Natural killer cell (primary cell): ENCODE measurements around the gene UCMA. TPM values are rescaled to one million over a fixed set of nuclear protein-coding genes. Genes with fewer than 3 reads are reported as not detected.

Experiments used
- ATAC-seq, 3 donors: fragments of 150-1000 bp in 2 of 3; fragments of 200-7000 bp in 1 of 3; cut with Tn5 transposase; 1 replicate in 1 of 3; 2 replicates in 2 of 3; pipeline ENCODE4 v1.10.0; 2021; ENCODE audit warnings: mild to moderate bottlenecking in 2 of 3, moderate library complexity in 2 of 3
- DNase-seq, 2 donors: peaks; one replicate each; pipeline versions ENCODE4 v3.0.0 to v3.0.0-alpha.2; 2013 to 2021; ENCODE audit warnings: mixed read lengths in 1 of 2
- H3K27ac ChIP-seq: one replicate; pipeline ENCODE4 v1.5.1; 2013; ENCODE audit warnings: mild to moderate bottlenecking, low read length
- H3K27me3 ChIP-seq: one replicate; pipeline ENCODE4 v1.6.1; 2013; ENCODE audit warnings: low read length; ENCODE audit not compliant: control insufficient read depth, insufficient read depth
- H3K36me3 ChIP-seq: one replicate; pipeline ENCODE4 v1.6.1; 2013; ENCODE audit warnings: low read length; ENCODE audit not compliant: control insufficient read depth, insufficient read depth
- H3K4me1 ChIP-seq: one replicate; pipeline ENCODE4 v1.6.1; 2013; ENCODE audit warnings: low read length; ENCODE audit not compliant: control insufficient read depth, insufficient read depth
- H3K4me3 ChIP-seq: one replicate; pipeline ENCODE4 v1.5.1; 2013; ENCODE audit warnings: low read length
- H3K9me3 ChIP-seq: one replicate; pipeline ENCODE4 v1.6.1; 2013; ENCODE audit warnings: low read length; ENCODE audit not compliant: control insufficient read depth, insufficient read depth
- H3K27ac Mint-ChIP-seq, 2 donors: one replicate each; pipeline ENCODE4 v1.8.0; 2022; ENCODE audit warnings: mild to moderate bottlenecking in 2 of 2, mixed read lengths in 2 of 2, moderate library complexity in 1 of 2
- H3K27me3 Mint-ChIP-seq, 2 donors: one replicate each; pipeline ENCODE4 v1.8.0; 2022; ENCODE audit warnings: low read depth in 2 of 2, mixed read lengths in 2 of 2
- H3K36me3 Mint-ChIP-seq: one replicate; pipeline ENCODE4 v1.8.0; 2022; ENCODE audit warnings: mixed read lengths
- H3K4me1 Mint-ChIP-seq, 2 donors: one replicate each; pipeline ENCODE4 v1.8.0; 2022; ENCODE audit warnings: mixed read lengths in 2 of 2
- H3K4me3 Mint-ChIP-seq: one replicate; pipeline ENCODE4 v1.8.0; 2022; ENCODE audit warnings: mild to moderate bottlenecking, moderate library complexity, mixed read lengths
- H3K9me3 Mint-ChIP-seq, 2 donors: one replicate each; pipeline ENCODE4 v1.8.0; 2022; ENCODE audit warnings: mixed read lengths in 2 of 2
- WGBS: methylation state at CpG from one replicate; pipeline ENCODE4 v1.1.7; 2013; ENCODE audit warnings: missing lambda C conversion rate; ENCODE audit not compliant: insufficient coverage; 5-methylcytosine and 5-hydroxymethylcytosine counted together
- intact Hi-C: fragments of 100-400 bp; cut with micrococcal nuclease; formaldehyde crosslinking; loops from one replicate; pipeline ENCODE4 v1.14.2; 2022
- total RNA-seq, 4 donors: library from RNA; stranded (reverse); fragments of 120-200 nt in 1 of 4; gene quantifications; one replicate each; pipeline versions ENCODE4 v1.2.3 to v1.2.4, GENCODE V29; 2013 to 2022
- TF ChIP-seq, protein P1 (sequence below): fragments of 200-600 bp; IDR thresholded peaks from one replicate; pipeline ENCODE4 v1.8.0; 2022; ENCODE audit warnings: antibody characterized with exemption

UCMA gene
- total RNA-seq, 3 donors from 2014 or later (not counting 1 experiment from before 2014, with no cell fraction given) = not detected

DNA sequence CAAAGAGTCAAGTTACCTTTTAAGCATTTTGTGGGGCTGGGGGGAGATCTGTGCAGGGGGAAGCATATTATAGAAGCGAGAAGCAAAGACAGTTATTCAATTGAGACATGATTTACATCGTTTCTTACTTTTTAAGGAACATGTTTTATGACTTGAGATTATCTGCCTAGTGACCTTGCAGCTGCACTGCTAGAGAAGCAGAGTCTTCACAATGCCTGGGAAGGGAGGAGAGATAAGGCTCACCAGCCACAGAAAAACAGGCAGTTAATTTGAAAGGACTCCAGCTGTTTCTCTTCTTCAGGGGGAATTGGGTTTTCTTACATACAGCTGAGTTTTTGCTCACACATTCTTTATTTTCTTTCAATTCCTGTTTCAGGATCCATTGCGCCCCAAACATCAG lies 34.7 kb upstream of the UCMA start:
- Mint-ChIP-seq H3K9me3 (no peaks in the 10 kb centered on the region), H3K4me3 (no peak overlapping the region), H3K27me3 (peaks cover 3 to 7% of the 10 kb centered on the region in 2 donors), H3K36me3 (no peaks in the 10 kb centered on the region), H3K4me1 (peaks cover 0 to 5% of the 10 kb centered on the region in 2 donors), H3K27ac (no peak overlapping the region)
- TF ChIP-seq, protein P1, sequence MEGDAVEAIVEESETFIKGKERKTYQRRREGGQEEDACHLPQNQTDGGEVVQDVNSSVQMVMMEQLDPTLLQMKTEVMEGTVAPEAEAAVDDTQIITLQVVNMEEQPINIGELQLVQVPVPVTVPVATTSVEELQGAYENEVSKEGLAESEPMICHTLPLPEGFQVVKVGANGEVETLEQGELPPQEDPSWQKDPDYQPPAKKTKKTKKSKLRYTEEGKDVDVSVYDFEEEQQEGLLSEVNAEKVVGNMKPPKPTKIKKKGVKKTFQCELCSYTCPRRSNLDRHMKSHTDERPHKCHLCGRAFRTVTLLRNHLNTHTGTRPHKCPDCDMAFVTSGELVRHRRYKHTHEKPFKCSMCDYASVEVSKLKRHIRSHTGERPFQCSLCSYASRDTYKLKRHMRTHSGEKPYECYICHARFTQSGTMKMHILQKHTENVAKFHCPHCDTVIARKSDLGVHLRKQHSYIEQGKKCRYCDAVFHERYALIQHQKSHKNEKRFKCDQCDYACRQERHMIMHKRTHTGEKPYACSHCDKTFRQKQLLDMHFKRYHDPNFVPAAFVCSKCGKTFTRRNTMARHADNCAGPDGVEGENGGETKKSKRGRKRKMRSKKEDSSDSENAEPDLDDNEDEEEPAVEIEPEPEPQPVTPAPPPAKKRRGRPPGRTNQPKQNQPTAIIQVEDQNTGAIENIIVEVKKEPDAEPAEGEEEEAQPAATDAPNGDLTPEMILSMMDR = no peak
- H3K9me3 ChIP-seq = no peaks in the 10 kb centered on the region
- intact Hi-C loops = no loop called here
- H3K36me3 ChIP-seq = no peaks in the 10 kb centered on the region
- H3K4me1 ChIP-seq = no peaks in the 10 kb centered on the region
- no peaks in the 10 kb centered on the region for H3K27me3 ChIP-seq
- ATAC-seq (no peak), DNase-seq (no peak)
- H3K27ac ChIP-seq = no peak overlapping the region
- 29% methylated on average over 3 of the region's 3 CpGs for WGBS
- H3K4me3 ChIP-seq = no peak overlapping the region

DNA sequence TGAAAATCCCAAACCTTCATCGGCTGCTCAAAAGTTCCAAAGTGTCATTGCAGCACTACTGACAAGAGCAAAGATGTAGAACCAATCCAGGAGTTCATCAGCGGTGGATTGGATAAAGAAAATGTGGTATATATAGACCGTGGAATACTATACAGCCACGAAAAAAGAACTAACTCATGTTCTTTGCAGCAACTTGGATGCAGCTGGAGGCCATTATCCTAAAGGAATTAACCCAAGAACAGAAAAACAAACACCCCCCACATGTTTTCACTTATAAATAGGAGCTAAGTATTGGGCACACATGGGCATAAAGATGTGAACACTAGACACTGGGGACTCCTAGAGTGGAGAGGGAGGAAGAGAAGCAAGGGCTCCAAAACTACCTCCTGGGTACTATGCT lies 34.1 kb upstream of the UCMA start:
- ATAC-seq (no peak), DNase-seq (no peak)
- H3K4me1 Mint-ChIP-seq = peaks cover 0 to 5% of the 10 kb centered on the region in 2 donors
- WGBS = 73% methylated on average over 4 of the region's 4 CpGs
- intact Hi-C loops = no loop called here
- TF ChIP-seq, protein P1 = no peak
- Histone ChIP-seq H3K27ac (no peak overlapping the region), H3K4me1 (no peaks in the 10 kb centered on the region), H3K4me3 (no peak overlapping the region), H3K36me3 (no peaks in the 10 kb centered on the region), H3K9me3 (no peaks in the 10 kb centered on the region), H3K27me3 (no peaks in the 10 kb centered on the region)
- H3K36me3 Mint-ChIP-seq = no peaks in the 10 kb centered on the region
- no peak overlapping the region for H3K27ac Mint-ChIP-seq
- H3K27me3 Mint-ChIP-seq = peaks cover 8 to 11% of the 10 kb centered on the region in 2 donors
- no peak overlapping the region for H3K4me3 Mint-ChIP-seq
- H3K9me3 Mint-ChIP-seq = no peaks in the 10 kb centered on the region

DNA sequence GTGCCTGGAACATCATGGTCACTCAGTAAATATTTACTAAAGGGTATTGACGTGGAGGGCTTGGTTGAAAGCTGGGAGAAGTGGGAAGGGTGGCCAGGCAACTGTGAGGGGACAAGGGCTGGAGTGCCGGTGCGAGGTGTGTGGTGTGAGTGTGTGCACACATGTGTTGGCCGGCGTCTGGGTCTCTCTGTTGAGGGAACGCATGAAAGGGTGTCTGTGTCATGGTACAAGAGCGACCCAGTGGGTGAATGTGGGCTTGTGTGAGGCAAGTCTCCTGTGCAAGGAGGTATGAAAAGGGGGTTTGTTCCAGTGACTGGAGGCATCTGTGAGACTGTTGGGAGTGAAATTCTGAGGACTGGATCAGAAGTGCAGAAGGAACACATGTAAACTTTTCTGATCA lies 29.4 kb upstream of the UCMA start:
- no peaks in the 10 kb centered on the region for H3K9me3 Mint-ChIP-seq
- H3K27ac Mint-ChIP-seq = no peak overlapping the region
- WGBS = 85% methylated on average over 7 of the region's 7 CpGs

DNA sequence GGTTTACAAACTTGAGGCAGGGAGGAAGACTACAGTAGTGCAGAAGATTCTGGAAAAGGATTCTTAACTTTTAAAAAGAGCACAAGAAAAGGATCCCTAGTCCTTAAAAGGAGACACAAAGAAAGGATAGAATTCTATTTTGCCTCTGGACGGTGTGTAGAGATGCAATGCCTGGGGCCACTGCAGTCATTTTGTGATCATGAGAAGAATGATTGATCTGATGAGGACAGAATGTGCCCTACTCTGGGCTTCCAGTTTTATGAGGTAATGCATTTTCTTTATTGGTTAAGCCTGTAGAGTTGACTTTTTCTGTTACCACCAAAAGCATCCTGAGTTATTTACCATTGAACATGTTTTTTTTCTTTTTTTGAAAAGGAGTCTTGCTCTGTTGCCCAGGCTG lies 28.3 kb upstream of the UCMA start:
- Mint-ChIP-seq H3K27me3 (peaks cover 15% of the 10 kb centered on the region in 2 donors), H3K4me1 (no peaks in the 10 kb centered on the region), H3K4me3 (no peak overlapping the region), H3K27ac (no peak overlapping the region), H3K36me3 (no peaks in the 10 kb centered on the region), H3K9me3 (no peaks in the 10 kb centered on the region)
- Histone ChIP-seq H3K9me3 (no peaks in the 10 kb centered on the region), H3K27ac (no peak overlapping the region), H3K36me3 (no peaks in the 10 kb centered on the region), H3K4me3 (no peak overlapping the region), H3K4me1 (no peaks in the 10 kb centered on the region), H3K27me3 (no peaks in the 10 kb centered on the region)
- intact Hi-C loops = no loop called here
- TF ChIP-seq, protein P1 = no peak
- 84% methylated on average over 1 of the region's 1 CpG for WGBS
- ATAC-seq (no peak), DNase-seq (no peak)

More for the DNA sequence above, 29.4 kb upstream of the UCMA start:
- no peak overlapping the region for H3K27ac ChIP-seq
- H3K4me3 ChIP-seq = no peak overlapping the region
- ATAC-seq (no peak), DNase-seq (no peak)
- no peaks in the 10 kb centered on the region for H3K4me1 ChIP-seq
- no peaks in the 10 kb centered on the region for H3K36me3 ChIP-seq
- no peaks in the 10 kb centered on the region for H3K9me3 ChIP-seq
- no peaks in the 10 kb centered on the region for H3K4me1 Mint-ChIP-seq
- no peak overlapping the region for H3K4me3 Mint-ChIP-seq
- TF ChIP-seq, protein P1 = no peak
- H3K36me3 Mint-ChIP-seq = no peaks in the 10 kb centered on the region
- no peaks in the 10 kb centered on the region for H3K27me3 ChIP-seq
- H3K27me3 Mint-ChIP-seq = peaks cover 15% of the 10 kb centered on the region in 2 donors
- intact Hi-C loops = no loop called here
